HG03439 (cell line): ENCODE measurements around the gene HSPH1.

Experiments
- ATAC-seq: cut with Tn5 transposase; IDR thresholded peaks from one replicate; pipeline ENCODE4 v1.9.1; 2021; ENCODE audit warnings: mild to moderate bottlenecking, moderate library complexity; ENCODE audit not compliant: unreplicated experiment

Gene HSPH1

DNA sequence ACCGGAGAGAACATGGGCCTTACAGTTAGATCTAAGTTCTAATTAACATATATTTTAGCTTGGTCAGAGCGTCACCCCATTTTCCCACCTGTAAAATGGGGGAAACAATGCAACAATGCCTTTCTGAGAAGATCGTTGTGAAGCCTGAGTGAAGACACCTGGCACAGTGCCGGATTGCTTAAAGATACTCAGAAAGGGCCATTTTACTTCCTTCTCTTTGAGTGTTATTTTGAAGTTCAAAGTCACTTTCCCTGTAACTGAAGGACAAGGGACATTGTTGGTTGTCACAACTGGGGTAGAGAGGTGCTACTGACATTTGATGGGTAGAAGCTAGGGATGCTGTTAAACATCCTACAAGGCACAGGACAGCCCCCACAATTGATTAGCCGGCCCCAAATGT, 28.1 kb downstream of the HSPH1 start:
- ATAC-seq = no peak

DNA sequence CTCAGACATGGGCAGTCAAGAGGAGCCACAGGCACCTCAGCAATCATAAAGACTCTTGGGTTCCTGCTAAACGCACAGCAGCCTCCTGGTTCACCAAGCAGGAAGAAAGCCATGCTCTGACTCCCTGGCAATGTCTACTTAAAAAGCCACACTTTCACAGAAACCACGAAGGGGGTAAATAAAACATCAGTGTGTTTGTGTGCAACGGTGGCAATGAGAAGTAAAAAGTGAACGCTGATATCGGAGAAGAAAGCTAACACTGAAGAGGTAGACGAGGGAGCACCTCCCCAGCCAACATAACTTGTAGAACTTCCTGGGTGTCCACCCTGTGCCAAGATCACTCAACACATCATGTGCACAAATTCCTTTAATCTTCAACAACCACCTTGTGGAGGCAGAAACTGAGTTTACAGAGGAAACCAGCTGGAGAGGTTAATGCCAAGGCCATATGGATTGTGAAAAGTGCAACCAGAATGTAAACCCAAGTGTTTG, 30.2 kb downstream of the HSPH1 start:
- ATAC-seq = no peak

- no peak for ATAC-seq
Measured at GRCh38 chr13:31129419-31129818, 32.3 kb downstream of the HSPH1 start.

- ATAC-seq = no peak
Measured at GRCh38 chr13:31124204-31124603, 37.5 kb downstream of the HSPH1 start.

DNA sequence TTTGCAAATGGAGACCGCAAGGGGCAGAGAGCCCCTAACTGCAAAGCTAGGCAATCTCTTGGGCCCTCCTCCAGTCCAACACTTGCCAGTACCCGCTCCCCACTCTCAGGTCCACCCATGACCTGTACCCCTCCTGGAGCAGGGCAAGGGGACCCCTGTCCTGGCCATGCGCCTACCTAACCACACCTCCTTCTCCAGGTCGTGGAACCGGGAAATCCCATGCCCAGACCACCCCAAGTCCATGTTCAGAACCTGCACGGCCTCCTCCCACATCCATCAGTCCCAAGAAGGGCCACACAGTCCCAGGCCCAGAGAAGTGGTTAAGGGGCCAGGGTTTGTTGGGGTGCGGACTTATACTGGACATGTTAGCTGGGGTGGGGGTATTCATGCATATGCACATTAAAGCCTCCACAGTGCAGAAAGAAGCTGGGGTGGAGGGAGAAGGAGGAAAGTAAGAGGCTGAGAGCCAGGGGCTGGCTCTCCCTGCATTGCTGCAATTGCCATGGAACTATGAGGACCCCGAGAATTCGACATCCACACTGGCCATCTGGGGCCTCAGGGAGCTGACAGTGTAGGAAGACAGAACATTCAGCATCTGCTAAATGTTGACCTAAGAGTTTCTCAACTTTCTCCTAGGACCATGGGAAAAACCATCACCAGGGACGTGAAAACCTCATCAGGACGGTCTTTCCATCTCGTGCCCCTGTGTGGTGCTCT, 39.0 kb downstream of the HSPH1 start:
- no peak for ATAC-seq

- no peak for ATAC-seq
Measured at GRCh38 chr13:31122143-31122542, 39.6 kb downstream of the HSPH1 start.

GRCh38 chr13:31121379-31122140, 40.1 kb downstream of the HSPH1 start:
- ATAC-seq = no peak

- ATAC-seq = no peak
Measured at GRCh38 chr13:31119966-31120700, 41.6 kb downstream of the HSPH1 start.

- no peak for ATAC-seq
Measured at GRCh38 chr13:31119526-31119925, 42.2 kb downstream of the HSPH1 start.

DNA sequence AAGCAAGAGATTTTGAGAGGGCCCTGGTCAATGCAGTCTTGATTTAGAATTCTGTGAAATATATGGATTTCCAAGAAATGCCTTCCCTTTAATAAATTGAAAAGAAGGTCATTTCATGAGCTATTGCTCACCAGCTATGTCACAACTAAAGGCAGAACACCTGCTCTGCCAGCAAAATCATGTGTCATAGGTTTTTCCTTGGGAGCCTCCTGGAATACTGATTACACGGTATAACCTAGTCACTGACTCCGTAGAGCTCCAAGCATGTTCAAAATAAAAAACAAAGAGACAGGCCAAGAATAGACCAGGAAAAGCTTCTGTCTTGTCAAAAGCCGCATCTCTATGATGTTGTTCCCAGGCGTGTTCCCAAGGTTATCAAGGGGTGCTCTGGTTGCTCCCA, 45.5 kb downstream of the HSPH1 start:
- no peak for ATAC-seq

- no peak for ATAC-seq
Measured at GRCh38 chr13:31115616-31116015, 46.1 kb downstream of the HSPH1 start.

- no peak for ATAC-seq
Measured at GRCh38 chr13:31114641-31115040, 47.1 kb downstream of the HSPH1 start.

DNA sequence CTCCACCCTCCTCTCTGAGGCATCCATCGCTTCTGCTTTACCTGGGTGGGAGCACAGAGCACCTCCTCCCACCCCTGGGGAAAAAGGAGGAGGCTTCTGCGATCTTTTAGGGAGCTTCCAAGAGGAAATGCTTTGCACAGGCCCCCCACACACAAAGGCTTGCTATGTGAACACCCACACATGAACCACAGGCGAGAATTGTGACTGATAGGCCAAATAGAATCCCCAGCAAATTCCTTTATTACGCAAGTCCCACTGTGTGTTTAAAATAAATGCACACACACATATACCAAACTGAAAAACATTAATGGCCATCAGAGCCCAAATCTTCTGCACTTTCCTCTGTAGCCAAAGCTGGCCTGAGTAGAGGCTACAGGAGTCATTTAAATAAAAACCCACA, 50.6 kb downstream of the HSPH1 start:
- no peak for ATAC-seq

DNA sequence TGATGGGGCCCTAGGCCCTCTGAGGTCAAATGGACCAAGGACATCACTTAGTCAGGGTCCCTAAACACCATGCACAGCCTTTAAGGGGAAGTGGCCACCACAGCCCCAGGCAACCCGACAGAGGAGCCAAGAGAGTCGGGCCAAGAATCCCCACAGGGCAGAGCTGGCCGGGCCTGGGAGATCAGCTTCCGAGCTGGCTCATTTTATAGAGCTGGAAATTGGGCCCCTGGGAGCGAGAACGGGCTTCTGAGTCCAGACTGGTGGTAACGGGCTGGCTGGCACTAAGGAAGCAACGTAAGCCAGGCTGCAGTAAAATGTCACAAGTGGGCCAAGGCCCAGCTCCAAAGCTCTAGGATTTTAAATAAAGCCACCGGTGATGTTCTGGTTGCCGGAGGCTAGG, 51.1 kb downstream of the HSPH1 start:
- ATAC-seq = no peak

DNA sequence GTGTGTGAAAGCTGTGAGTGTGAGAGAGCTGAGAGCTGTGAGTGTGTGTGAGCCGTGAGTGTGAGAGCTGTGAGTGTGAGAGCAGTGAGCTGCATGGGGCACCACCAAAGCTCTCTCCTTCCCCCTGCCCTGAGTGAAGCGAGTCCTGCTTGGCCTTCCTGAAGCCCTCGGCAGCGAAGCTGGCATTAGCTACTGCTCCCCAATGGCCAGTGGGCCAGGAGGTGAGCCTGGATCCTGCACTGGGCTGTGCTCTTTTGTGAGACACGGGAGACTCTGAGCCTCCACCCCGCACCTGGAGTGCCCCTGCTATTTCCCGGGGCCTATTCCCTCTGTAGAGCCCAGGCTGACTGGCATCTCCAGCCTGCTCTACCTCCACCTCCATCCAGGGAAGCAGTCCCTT, 51.5 kb downstream of the HSPH1 start:
- ATAC-seq = no peak

- ATAC-seq = no peak
Measured at GRCh38 chr13:31107109-31107508, 54.6 kb downstream of the HSPH1 start.

- ATAC-seq = no peak
Measured at GRCh38 chr13:31105856-31106255, 55.8 kb downstream of the HSPH1 start.

DNA sequence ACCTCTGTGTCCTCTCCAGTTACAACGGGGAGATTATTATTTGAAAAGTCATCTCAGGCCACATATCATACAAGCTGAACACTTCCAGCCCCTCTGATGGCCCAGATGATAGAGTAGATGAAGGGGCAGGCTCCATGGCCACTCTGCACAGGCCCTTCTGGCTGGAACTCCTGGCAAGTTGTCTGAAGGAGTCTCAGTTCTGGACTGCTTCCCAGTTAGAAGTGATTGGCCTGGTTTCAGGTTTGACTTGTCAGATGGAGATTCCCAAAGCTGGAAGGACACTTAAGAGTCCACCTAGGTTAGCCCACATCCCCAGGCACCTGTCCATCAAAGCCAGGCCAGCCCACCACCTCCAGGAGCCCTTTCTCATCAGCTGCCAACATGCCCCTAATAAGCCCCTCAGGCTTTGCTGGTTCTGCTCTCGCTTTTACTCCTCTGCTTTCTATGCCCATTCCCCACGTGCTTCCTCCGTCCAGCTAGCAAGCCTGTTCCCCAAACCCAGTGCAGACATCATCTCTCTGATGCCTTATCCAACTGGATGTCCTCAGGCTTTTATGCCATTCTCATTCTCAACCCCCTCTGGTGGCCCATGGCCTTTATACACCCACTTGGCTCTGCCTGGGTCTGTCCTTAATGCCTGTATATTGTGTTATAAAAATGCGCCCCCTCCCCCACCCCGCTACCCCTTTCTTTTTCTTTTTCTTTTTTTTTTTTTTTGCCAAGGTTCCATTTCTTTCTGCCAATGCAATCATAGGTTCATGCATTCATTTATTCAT, 56.5 kb downstream of the HSPH1 start:
- ATAC-seq = no peak

DNA sequence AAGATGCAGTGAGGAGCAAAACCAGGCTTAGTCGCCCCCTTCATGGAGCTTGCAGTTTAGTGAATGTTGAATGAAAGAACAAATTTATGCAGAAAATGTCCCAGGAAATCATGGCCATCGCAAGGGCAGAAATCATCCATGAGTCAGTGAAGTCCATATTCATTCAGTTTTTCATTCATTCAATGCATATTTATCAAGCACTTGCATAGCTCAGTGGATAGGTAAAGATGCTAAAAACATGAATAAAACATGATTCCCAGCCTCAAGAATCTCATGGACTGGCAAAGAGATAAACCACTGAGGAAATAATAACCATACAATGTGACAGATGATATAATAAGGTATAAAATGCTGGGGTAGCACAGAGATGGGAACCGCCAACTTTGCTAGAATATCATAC, 58.8 kb downstream of the HSPH1 start:
- no peak for ATAC-seq

DNA sequence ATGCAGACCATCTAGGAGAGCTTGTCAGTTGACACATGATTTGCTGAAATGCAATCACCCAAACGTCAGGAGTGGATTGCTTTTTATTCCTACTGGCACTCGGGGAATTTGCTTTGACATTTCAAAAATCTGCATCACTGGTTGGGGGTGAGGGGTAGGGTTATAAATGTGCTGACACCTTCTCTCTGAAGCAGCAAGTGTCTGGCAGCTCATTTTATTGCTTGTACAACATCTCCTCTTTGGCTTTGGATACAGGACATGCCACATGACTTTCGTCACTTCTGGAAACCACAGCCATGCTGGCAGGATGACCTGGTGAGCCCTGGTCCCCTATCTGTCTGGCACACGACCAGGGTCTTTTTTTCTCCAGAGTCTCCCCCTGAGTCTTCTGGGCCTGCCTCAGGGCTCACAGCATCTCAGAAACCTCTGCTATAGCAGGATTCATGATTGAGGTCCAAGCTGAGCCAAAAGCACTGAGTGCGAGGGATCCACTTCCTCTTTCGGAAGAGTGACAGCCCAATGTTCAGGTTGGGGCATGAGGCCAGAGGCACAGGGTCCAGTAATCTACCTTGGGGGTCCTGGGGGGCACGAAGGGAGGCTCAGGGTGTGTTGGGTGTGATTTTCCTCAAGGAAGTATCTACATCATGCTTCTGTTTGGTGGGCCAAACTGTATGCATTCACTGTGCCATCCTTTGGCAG, 60.1 kb downstream of the HSPH1 start:
- no peak for ATAC-seq
